HL-60/S4 treated with phorbol 12-myristate 13-acetate at 8.2 ng/mL for 4 days and 3 days (cell line): ENCODE measurements around the gene RELA.
"Not testable (repeated sequence)": the region's sequence is repeated elsewhere in the genome, so short reads cannot be mapped to it uniquely, and the experiment has no call there.

Source experiments
- in situ Hi-C: fragments of 300-500 bp; cut with MboI; formaldehyde crosslinking; loops from 2 replicates; pipeline ENCODE4 v1.15.0; 2022; ENCODE audit warnings: low sequenced_read_pairs

RELA gene

GRCh38 chr11:65672982-65673381, 10.3 kb upstream of the RELA start:
- in situ Hi-C loops, result no loop called here

DNA sequence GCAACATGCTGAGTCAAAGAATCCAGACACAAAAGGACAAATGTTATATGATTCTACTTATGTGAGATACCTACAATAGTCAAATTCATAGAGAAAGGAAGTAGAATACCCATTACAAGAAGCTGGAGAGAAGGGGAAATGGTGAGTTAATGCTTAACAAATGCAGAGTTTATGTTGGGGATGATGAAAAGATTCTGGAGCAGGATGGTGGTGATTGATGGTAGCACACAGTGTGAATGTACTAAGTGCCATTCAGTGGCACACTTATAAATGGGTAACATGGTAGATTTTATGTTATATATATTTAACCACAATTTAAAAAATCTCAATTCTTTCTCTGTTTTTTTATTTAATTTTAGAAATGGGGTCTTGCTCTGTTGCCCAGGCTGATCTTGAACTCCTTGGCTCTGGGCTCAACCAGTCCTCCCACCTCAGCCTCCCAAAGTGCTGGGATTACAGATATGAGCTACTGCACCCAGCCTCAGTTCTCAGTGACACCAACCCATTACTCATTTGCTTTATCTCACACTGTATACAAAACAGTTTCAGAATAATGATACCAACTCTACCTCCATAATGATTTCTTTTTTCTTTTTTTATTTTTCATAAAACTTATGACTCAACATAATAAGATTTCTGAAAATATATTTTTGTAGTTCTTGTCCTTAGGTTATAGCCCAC, 9.6 kb upstream of the RELA start:
- in situ Hi-C loops, result no loop called here

GRCh38 chr11:65663639-65664200, 1.0 kb upstream of the RELA start:
- in situ Hi-C loops, result no loop called here

GRCh38 chr11:65662247-65662798, 393 bp downstream of the RELA start:
- in situ Hi-C loops, result no loop called here

- in situ Hi-C loops, result no loop called here
Observed at GRCh38 chr11:65661599-65662246, 993 bp downstream of the RELA start.

DNA sequence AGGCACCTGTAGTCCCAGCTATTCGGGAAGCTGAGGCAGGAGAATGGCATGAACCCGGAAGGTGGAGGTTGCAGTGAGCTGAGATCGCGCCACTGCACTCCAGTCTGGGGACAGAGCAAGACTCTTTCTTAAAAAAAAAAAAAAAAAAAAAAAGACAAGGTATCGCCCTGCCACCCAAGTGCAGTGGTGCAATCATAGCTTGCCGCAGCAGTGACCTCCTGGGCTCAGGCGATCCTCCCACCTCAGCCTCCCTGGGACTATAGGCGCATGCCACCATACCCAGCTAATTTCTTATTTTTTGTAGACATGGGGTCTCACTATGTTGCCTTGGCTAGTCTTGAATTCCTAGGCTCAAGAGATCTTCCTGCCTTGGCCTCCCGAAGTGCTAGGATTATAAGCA, 1.8 kb downstream of the RELA start:
- in situ Hi-C loops, result not testable (repeated sequence)

DNA sequence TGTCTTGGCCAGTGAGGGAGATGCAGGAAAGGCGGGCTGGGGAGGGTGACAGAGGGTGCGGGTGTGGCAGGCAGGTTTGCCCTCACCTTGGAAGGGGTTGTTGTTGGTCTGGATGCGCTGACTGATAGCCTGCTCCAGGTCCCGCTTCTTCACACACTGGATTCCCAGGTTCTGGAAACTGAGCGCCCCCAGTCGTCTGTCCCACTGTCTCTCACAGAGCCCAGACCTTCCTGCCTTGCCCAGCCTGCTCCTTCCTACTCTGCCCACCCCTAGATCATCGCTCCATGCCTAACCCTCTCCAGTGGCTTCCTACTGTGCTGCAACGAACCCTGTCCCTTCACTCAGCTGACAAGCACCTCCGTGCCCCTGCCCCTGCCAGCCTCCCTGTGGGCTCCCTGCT, 2.7 kb downstream of the RELA start:
- in situ Hi-C loops, result no loop called here

DNA sequence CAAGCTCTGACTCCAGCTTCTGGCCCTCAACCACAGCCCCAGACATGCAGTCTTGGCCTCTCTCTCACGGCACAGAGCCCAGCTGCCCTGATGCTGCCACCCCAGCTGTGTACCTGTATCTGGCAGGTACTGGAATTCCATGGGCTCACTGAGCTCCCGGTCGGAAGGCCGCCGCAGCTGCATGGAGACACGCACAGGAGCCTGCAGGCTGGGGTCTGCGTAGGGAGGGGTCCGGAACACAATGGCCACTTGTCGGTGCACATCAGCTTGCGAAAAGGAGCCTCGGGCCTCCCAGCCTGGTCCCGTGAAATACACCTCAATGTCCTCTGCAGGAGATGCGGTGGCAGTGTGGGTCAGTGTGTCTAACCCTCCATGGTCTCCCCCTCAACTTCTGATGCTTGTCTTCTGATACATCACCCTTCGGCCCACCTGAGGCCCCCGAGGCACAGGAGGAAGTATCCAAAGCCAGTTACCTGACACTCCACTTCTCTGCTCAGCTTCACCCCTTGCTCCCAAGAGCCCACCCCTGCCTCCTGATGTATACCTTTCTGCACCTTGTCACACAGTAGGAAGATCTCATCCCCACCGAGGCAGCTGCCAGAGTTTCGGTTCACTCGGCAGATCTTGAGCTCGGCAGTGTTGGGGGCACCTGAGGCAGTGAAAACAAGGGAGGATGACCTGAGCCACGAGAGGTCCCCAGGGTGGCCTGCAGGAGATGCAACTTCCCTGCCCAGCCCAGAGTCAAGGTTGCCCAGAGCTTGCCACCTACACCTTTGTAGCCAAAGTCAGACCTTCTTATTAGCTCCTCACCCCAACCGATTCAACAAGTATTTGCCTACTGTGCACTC, 4.3 kb downstream of the RELA start:
- in situ Hi-C loops, result no loop called here

DNA sequence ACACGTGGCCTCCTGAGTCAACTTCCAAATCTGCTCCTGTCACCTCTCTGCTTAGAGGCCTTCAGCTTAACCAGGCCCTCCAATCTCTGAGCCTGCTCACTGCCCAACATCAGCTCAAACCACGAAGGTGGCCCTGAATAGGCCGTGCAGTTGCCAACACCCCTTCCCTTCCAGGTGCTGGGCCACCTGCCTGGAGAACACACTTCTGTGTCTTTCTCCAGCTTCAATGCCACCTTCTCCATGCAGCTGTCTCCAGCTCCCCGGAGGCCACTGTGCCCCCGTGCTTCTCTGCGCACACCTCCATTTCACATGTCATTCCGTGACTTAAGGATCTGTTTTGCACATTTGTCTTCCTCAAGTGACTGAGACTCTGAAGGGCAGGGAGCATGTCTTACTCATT, 5.3 kb downstream of the RELA start:
- in situ Hi-C loops, result no loop called here

- in situ Hi-C loops, result no loop called here
Observed at GRCh38 chr11:65655570-65656332, 7.0 kb downstream of the RELA start.

DNA sequence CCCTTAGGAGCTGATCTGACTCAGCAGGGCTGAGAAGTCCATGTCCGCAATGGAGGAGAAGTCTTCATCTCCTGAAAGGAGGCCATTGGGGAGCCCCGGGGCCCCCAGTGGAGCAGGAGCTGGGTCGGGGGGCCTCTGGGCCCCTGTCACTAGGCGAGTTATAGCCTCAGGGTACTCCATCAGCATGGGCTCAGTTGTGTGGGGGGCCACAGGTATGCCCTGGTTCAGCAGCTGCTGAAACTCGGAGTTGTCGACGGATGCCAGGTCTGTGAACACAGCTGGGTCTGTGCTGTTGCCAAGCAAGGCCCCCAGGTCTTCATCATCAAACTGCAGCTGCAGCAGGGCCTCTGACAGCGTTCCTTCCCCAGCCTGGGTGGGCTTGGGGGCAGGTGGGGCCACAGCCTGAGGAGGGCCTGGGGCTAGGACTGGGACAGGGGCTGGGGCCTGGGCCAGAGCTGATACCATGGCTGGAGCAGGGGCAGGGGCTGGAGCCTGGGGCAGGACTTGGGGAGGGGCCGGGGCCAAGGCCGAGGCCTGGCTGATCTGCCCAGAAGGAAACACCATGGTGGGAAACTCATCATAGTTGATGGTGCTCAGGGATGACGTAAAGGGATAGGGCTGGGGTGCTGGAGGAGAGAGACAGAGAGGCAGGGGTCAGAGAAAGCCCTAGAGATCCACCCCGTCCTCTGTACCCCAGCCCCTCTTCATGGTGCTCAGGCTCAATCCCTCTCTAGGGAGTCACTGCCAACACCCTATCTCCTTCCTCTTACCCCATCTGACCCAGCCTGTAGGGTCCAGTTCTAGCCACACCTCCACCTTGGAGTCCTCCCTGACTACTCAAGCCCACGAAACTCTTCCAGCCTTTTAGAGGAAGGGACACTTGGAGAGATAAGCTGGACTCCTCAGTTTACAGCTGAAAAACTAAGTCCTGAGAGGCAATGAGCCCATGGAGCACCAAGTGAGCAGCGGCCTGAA, 8.1 kb downstream of the RELA start:
- in situ Hi-C loops, result no loop called here

- in situ Hi-C loops, result no loop called here
Observed at GRCh38 chr11:65653229-65654225, 9.2 kb downstream of the RELA start.

DNA sequence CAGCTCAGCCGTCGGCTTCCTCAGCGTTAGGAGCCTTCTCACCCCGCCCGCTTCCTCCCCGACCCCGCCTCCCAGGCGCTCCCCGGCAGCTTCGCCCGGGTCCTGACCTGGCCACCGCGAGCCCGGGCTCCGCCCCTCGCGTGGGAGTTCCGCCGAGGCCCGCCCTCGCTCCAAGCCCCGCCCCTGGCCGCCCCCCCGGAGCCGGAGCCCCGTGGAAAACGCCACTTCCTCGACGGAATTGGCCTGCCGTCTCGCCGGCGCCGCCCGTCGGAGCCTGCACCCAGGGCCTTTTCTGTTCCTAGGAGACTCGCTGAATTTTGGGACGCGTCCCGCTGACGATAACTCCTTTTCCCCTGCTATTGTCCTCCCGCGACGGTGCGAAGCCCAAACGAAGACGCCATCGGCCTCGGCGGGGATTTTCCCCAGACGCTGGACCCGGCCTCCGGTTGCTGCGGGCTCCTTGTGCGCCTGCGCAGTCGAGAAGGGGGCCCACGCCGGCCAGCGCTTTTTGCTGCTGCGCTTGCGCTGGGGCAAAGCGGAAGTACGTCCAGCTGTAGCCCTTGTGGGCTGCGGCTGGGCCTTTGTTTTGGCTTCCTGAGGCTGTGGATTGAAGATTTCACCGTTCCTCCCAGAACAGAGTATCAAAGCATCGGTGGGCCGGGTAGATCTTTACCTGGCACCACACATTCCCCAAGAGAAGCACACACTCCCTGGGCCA, 10.0 kb downstream of the RELA start:
- in situ Hi-C loops, result no loop called here

DNA sequence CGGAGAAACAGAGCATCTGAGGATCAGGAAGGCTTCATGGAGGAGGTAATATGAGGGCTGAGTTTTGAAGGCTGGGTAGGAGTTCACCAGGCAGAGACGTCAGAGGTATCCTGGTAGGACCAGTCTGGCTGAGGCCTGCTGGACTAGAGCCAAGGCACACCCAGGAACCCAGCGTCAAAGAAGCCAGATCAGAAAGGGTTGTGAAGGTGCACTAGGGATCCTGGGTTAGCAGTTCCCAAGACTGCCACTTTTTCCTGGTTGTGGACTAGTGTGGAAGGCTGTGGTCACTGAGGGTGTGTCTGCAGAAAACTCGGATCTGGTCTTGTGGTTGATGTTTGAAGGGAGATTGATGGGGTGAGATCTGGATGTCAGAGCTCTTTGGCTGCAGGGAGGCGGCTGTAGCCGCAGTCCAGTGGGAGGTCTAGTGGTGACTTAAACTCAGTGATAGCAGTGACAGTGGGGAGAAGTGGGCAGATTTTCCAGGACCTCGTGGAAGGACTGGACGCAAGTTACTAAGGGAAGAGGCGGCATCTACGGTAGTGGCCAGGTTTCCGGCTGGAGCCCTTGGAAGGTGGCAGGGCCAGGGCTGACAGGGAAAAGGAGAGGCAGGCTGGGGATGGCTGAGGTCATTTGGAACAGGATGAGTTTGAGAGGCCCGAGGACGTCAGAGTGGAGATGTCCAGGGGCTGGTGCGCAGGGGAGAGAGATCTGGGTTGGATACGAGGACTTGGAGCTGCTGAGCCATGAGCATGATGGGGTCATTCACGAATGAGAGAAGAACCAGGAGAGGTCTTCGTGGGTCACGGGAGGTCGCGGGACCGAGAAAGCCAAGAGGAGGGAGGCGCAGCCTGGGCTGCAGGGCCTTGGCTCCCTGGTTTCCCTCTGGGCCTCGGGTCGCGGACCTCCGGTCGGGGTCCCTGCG, 10.9 kb downstream of the RELA start:
- in situ Hi-C loops, result no loop called here

DNA sequence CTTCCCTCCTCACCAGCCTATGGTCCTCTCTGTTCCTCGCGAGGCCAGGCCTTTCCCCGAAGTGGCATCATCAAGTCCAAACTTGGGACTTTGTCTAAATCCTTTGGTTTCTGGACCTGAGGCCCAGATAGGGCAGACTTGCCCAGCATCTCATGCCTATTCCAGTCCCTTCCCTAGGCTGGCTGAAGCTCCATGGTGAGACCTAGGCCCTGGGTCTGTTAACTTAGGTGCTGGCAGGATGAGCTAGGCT, 11.5 kb downstream of the RELA start:
- in situ Hi-C loops, result no loop called here

- in situ Hi-C loops, result no loop called here
Observed at GRCh38 chr11:65650547-65651338, 12.0 kb downstream of the RELA start.
